RWPE1 (cell line): ENCODE measurements around the gene KRT38.

Source experiments
- CTCF ChIA-PET: fragments of 350-600 bp; sonication (Branson Sonifier 250); formaldehyde crosslinking; extraction: SDS; loops from one replicate; lab custom pipeline; 2021; lab: Yijun Ruan, JAX
- POLR2A ChIA-PET: fragments of 400-600 bp; formaldehyde crosslinking; extraction: SDS; loops from one replicate; lab custom pipeline; 2020; ENCODE audit warnings: antibody characterized with exemption; ENCODE audit not compliant: low non-redundant PET; lab: Yijun Ruan, JAX
- DNase-seq: peaks from one replicate; pipeline ENCODE4 v3.0.0; 2012; ENCODE audit warnings: low spot score
- H3K27ac ChIP-seq: fragments of 450-650 bp; 2 replicates; pipeline ENCODE4 v1.5.1; 2017
- TF ChIP-seq, protein P1 (sequence below): fragments of 450-650 bp; conservative IDR thresholded peaks from 2 replicates; pipeline ENCODE4 v1.5.1; 2017; ENCODE audit warnings: low read depth, mild to moderate bottlenecking

Gene KRT38

DNA sequence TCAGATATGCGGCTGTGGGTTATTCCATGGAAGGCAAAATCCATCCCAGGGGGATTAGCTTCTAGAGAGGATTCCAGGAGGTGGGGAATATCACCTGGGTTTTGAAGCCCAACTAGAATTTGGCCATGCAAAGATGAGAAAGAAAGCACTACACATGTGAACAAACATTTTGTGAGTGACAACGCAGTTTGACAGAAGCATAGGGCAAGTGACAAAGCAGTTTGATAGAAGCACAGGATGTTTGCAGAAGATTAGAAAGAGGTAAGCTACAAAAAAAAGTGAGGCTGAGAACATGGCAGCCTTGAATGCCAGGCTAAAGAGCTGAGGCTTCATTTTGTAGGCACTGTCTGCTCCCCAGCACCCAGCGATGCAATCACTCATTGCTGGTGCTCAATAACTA, 12.3 kb upstream of the KRT38 start:
- TF ChIP-seq, protein P1, sequence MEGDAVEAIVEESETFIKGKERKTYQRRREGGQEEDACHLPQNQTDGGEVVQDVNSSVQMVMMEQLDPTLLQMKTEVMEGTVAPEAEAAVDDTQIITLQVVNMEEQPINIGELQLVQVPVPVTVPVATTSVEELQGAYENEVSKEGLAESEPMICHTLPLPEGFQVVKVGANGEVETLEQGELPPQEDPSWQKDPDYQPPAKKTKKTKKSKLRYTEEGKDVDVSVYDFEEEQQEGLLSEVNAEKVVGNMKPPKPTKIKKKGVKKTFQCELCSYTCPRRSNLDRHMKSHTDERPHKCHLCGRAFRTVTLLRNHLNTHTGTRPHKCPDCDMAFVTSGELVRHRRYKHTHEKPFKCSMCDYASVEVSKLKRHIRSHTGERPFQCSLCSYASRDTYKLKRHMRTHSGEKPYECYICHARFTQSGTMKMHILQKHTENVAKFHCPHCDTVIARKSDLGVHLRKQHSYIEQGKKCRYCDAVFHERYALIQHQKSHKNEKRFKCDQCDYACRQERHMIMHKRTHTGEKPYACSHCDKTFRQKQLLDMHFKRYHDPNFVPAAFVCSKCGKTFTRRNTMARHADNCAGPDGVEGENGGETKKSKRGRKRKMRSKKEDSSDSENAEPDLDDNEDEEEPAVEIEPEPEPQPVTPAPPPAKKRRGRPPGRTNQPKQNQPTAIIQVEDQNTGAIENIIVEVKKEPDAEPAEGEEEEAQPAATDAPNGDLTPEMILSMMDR = no peak
- ChIA-PET POLR2A (no interaction called here), CTCF (interaction anchor here (0.6 to 0.8 kb wide), 3 partner anchors 12 to 167 kb away, joined by 3 to 4 read pairs (median 3); partner anchors contain the start of gene KRT38)
- no peak for DNase-seq
- H3K27ac ChIP-seq = no peak overlapping the region

DNA sequence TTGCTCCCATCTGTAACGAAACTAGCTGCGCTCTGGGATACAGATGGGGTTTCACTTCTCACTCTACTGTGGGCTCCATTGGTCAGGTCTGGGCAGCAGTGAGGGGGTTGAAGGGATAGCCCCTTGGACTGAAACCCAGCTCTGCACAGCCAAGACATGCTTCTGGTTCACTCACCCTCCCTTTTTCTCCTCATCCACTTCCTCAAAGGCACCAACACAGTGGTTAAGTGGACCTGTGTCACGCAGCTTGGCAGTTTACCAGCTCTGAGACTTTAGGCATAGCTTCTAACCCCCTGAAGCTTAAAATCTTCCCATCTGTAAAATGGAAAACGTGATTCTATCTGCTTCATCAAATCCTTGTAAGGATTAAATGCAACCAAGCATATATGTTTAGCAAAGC, 11.5 kb upstream of the KRT38 start:
- TF ChIP-seq, protein P1 = no peak
- ChIA-PET CTCF (interaction anchor here (0.8 kb wide), 1 partner anchor 11 kb away, joined by 3 read pairs; the partner anchor contains the start of gene KRT38), POLR2A (no interaction called here)

DNA sequence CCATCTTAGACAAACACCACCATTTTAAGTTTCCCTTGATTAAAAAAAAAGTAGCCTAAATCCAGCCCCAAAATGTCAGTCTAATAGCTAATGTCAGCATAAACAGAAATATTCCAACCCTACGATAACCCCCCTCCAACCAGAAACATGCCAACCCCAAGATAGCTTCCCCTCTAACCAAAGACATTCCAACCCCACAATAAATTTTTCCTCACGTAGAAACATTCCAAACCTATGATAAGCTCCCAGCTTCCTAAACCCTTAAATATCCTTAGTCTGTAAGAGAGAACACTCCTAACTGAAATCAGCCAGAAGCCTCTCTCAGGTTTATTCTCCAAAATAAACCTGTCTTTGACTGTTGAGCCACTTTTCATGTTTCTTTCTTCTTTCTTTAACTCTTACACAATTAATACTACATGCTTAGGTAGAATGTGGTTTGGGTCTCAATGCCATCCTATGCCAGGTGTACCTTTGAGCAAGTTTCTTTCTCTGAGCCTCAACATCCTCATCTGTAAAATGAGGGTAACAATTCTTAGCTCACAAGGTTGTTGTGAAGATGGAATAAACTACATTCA, 10.5 kb upstream of the KRT38 start:
- H3K27ac ChIP-seq = no peak overlapping the region
- ChIA-PET CTCF (interaction anchor here (0.7 kb wide), 1 partner anchor 10 kb away, joined by 3 read pairs; no protein-coding TSS in a partner anchor), POLR2A (no interaction called here)
- DNase-seq = no peak
- TF ChIP-seq, protein P1 = no peak

More for the DNA sequence above, 11.5 kb upstream of the KRT38 start:
- no peak for DNase-seq
- H3K27ac ChIP-seq = no peak overlapping the region

DNA sequence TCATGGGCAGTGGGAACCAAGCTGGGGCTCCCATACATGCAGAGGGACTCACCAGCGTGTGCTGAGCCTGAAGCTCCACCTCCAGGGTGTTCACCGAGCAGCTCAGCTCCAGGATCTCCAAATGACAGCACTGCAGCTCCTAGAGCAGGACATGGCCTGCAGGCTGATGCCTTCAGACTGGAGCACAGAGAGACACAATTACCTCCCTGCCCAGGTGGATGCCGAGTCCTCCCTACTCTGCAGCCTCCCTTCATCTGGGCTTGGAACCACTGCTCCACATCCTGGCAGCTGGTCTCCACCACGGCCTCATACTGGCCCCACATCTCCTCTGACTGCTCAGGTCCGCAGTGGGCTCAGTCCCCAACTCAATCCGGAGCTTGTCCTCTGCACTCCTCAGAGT, 8.2 kb upstream of the KRT38 start:
- H3K27ac ChIP-seq = no peak overlapping the region
- DNase-seq = no peak
- ChIA-PET CTCF (no interaction called here), POLR2A (no interaction called here)
- TF ChIP-seq, protein P1 = no peak

GRCh38 chr17:41448506-41448905, 7.7 kb upstream of the KRT38 start:
- H3K27ac ChIP-seq = no peak overlapping the region
- no peak for DNase-seq
- TF ChIP-seq, protein P1 = no peak
- POLR2A ChIA-PET = no interaction called here
- CTCF ChIA-PET = no interaction called here

- DNase-seq = no peak
- TF ChIP-seq, protein P1 = no peak
- POLR2A ChIA-PET = no interaction called here
- H3K27ac ChIP-seq = no peak overlapping the region
- CTCF ChIA-PET = no interaction called here
Observed at GRCh38 chr17:41446806-41447205, 6.0 kb upstream of the KRT38 start.
